Measurements from ENCODE around the gene EEF1A1. TPM values are rescaled to one million over a fixed set of nuclear protein-coding genes. Genes with fewer than 3 reads are reported as not detected.
A peak's percentile ranks its signal among the peaks of the same experiment; 100 is the strongest.
"Not testable (repeated sequence)": the region's sequence is repeated elsewhere in the genome, so short reads cannot be mapped to it uniquely, and the experiment has no call there.

EEF1A1 gene
- total RNA-seq, 1 donor from 2014 or later = 11,869 TPM

DNA sequence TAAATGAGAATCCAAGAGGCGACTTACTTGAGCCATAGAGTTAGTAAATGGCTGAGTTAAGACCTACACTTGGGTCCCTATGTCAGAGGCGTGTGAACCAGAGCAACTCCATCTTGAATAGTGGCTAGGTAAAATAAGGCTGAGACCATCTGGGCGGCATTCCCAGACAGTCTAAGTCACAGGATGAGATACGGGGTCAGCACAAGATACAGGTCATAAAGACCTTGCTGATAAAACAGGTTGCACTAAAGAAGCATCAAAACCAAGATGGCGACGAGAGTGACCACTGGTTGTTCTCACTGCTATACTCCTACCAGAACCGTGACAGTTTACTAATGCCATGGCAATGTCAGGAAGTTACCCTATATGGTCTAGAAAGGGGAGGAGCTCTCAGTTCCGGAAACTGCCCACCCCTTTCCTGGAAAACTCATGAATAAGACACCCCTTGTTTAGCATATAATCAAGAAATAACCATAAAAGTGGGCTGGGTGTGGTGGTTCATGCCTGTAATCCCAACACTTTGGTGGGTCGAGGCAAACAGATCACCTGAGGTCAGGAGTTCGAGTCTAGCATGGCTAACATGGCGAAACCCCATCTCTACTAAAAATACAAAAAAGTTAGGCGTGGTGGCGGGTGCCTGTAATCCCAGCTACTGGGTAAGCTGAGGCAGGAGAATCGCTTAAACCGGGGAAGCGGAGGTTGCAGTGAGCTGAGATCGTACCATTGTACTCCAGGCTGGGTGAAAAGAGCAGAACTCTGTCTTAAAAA, 43.9 kb upstream of the EEF1A1 start:
- H3K9me3 Mint-ChIP-seq = no peaks in the 10 kb centered on the region
- H3K4me3 Mint-ChIP-seq = no peak overlapping the region
- no peak overlapping the region for H3K27ac Mint-ChIP-seq (ENCODE audit: unreplicated experiment)
- H3K36me3 Mint-ChIP-seq (ENCODE audit: low read depth) = no peaks in the 10 kb centered on the region
- DNase-seq (ENCODE audit: low read depth, low spot score) = no peak
- peaks cover 46% of the 10 kb centered on the region for H3K4me1 Mint-ChIP-seq
- TF ChIP-seq, protein P1, sequence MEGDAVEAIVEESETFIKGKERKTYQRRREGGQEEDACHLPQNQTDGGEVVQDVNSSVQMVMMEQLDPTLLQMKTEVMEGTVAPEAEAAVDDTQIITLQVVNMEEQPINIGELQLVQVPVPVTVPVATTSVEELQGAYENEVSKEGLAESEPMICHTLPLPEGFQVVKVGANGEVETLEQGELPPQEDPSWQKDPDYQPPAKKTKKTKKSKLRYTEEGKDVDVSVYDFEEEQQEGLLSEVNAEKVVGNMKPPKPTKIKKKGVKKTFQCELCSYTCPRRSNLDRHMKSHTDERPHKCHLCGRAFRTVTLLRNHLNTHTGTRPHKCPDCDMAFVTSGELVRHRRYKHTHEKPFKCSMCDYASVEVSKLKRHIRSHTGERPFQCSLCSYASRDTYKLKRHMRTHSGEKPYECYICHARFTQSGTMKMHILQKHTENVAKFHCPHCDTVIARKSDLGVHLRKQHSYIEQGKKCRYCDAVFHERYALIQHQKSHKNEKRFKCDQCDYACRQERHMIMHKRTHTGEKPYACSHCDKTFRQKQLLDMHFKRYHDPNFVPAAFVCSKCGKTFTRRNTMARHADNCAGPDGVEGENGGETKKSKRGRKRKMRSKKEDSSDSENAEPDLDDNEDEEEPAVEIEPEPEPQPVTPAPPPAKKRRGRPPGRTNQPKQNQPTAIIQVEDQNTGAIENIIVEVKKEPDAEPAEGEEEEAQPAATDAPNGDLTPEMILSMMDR (conservative IDR thresholded peaks at IDR 0.05) = no peak
- no peaks in the 10 kb centered on the region for H3K27me3 Mint-ChIP-seq (ENCODE audit: low read depth)

DNA sequence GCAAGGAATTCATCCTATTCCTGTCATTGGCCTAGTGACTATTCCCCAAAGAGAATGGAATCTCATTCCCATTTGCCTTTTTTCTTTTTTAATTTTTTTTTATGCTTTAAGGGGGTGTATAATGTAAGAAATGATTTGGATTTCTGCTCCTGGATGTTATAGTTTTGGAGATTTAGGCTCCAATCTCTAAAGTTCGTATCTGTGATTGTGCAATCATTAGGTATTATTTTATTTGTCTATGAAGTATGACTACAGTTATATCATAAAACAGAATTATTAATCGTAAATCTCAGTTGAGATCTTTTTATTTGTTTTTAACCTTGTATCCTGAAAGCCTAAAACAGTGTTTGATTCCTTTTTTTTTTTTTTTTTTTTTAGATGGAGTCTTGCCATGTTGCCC, 41.7 kb upstream of the EEF1A1 start:
- H3K4me3 Mint-ChIP-seq = no peak overlapping the region
- H3K27me3 Mint-ChIP-seq (ENCODE audit: low read depth) = no peaks in the 10 kb centered on the region
- peaks cover 60% of the 10 kb centered on the region for H3K4me1 Mint-ChIP-seq
- no peaks in the 10 kb centered on the region for H3K36me3 Mint-ChIP-seq (ENCODE audit: low read depth)
- TF ChIP-seq, protein P1 (conservative IDR thresholded peaks at IDR 0.05) = no peak
- no peak overlapping the region for H3K27ac Mint-ChIP-seq (ENCODE audit: unreplicated experiment)
- DNase-seq (ENCODE audit: low read depth, low spot score) = no peak
- H3K9me3 Mint-ChIP-seq = no peaks in the 10 kb centered on the region

DNA sequence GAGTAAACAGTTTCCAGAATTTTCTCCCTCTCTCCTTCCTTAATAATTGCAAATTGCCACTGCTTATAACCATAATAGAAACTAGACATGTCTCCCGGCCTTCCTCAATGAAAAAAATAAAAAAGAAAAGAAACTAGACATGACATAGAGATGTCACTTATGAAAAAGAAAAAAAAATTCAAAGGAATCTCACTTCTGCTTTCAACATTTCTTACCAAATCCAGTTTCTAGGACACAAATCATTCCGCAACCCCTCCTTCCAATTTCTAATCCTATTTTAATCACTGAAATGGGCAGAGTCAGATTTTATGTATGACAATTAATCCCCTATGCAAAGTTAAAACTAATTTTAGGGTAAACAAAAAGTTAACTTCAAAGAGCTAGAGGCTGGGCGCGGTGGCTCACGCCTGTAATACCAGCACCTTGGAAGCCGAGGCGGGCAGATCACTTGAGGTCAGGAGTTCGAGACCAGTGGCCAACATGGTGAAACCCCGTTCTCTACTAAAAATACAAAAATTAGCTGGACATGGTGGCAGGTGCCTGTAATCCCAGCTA, 40.1 kb upstream of the EEF1A1 start:
- Mint-ChIP-seq H3K9me3 (no peaks in the 10 kb centered on the region), H3K27me3 (ENCODE audit: low read depth) (no peaks in the 10 kb centered on the region), H3K4me3 (peak overlapping the region; percentile 7), H3K27ac (ENCODE audit: unreplicated experiment) (peak overlapping the region; percentile 65), H3K36me3 (ENCODE audit: low read depth) (no peaks in the 10 kb centered on the region), H3K4me1 (peaks cover 62% of the 10 kb centered on the region)
- DNase-seq (ENCODE audit: low read depth, low spot score) = no peak
- TF ChIP-seq, protein P1 (conservative IDR thresholded peaks at IDR 0.05) = no peak

DNA sequence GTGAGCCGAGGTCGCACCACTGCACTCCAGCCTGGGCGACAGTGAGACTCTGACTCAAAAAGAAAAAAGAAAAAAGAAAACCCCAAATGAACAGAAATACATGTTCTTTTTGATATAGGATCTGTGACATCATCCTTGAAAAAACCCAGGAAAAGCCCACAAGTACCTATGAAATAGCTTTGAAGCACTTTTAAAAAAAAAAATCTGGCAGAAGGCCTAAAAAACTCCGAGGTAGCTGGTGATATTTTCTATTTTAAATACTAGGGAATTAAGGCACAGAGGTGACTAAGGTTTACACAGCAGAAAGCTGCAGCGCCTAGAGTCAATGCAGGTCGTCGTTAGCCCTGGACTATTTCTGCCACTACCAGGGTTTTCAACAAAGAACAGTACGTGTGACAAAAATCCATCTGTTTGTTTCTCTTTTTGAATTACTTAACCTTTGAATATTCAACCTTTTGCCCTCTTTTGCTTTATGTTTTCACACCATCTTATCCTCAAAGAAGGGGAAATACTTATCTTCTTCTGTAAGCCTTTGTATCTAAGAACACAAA, 39.4 kb upstream of the EEF1A1 start:
- H3K4me3 Mint-ChIP-seq = peak overlapping the region; percentile 7
- H3K9me3 Mint-ChIP-seq = no peaks in the 10 kb centered on the region
- no peaks in the 10 kb centered on the region for H3K36me3 Mint-ChIP-seq (ENCODE audit: low read depth)
- H3K27me3 Mint-ChIP-seq (ENCODE audit: low read depth) = no peaks in the 10 kb centered on the region
- no peak for DNase-seq (ENCODE audit: low read depth, low spot score)
- peak overlapping the region; percentile 65 for H3K27ac Mint-ChIP-seq (ENCODE audit: unreplicated experiment)
- TF ChIP-seq, protein P1 (conservative IDR thresholded peaks at IDR 0.05) = no peak
- peaks cover 57% of the 10 kb centered on the region for H3K4me1 Mint-ChIP-seq

DNA sequence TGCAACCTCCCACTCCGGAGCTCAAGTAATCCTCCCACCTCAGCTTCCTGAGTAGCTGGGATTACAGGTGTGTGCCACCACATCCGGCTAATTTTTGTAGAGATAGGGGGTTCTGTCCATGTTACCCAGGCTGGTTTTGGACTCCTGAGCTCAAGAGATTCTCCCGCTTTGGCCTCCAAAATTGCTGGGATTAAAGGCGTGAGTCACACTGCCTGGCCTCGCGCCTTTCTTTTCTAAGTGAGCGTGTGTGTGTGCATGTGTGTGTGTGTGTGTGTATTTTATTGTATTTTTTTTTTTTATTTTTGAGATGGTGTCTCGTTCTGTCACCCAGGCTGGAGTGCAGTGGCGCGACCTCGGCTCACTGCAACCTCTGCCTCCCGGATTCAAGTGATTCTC, 38.6 kb upstream of the EEF1A1 start:
- H3K27me3 Mint-ChIP-seq (ENCODE audit: low read depth); DNase-seq (ENCODE audit: low read depth, low spot score); H3K36me3 Mint-ChIP-seq (ENCODE audit: low read depth); H3K9me3 Mint-ChIP-seq; H3K4me3 Mint-ChIP-seq: not testable (repeated sequence)
- H3K4me1 Mint-ChIP-seq = peaks cover 56% of the 10 kb centered on the region
- peak overlapping the region; percentile 70 for H3K27ac Mint-ChIP-seq (ENCODE audit: unreplicated experiment)

Measured in neural crest cell (in vitro differentiated cells).